ENCODE data around the gene NBEA.

The NBEA gene

DNA sequence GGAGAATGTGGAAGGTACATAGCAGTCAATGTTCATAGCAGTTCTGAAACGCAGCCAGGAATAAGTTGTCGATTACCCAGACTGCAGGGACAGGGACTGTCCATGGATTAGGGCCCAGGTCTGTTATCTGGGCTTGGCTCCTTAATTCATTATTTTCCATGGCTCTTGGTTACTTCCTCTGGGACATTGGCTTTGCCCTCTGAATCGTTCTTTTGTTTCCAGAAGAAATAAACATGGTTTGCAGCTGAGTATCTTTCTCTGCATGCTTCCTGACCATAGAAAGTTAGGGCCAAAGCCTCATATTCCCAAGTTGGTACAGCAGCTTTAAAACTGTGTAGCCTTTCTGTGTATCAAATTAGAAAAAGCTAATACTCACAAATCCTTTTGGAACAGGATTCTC, 656.2 kb downstream of the NBEA start:
- TF ChIP-seq, protein P1, sequence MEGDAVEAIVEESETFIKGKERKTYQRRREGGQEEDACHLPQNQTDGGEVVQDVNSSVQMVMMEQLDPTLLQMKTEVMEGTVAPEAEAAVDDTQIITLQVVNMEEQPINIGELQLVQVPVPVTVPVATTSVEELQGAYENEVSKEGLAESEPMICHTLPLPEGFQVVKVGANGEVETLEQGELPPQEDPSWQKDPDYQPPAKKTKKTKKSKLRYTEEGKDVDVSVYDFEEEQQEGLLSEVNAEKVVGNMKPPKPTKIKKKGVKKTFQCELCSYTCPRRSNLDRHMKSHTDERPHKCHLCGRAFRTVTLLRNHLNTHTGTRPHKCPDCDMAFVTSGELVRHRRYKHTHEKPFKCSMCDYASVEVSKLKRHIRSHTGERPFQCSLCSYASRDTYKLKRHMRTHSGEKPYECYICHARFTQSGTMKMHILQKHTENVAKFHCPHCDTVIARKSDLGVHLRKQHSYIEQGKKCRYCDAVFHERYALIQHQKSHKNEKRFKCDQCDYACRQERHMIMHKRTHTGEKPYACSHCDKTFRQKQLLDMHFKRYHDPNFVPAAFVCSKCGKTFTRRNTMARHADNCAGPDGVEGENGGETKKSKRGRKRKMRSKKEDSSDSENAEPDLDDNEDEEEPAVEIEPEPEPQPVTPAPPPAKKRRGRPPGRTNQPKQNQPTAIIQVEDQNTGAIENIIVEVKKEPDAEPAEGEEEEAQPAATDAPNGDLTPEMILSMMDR (conservative IDR thresholded peaks at IDR 0.05), result no peak
- no peak for TF ChIP-seq ZFX (IDR thresholded peaks at IDR 0.05)
- no peak overlapping the region for H3K27ac ChIP-seq

DNA sequence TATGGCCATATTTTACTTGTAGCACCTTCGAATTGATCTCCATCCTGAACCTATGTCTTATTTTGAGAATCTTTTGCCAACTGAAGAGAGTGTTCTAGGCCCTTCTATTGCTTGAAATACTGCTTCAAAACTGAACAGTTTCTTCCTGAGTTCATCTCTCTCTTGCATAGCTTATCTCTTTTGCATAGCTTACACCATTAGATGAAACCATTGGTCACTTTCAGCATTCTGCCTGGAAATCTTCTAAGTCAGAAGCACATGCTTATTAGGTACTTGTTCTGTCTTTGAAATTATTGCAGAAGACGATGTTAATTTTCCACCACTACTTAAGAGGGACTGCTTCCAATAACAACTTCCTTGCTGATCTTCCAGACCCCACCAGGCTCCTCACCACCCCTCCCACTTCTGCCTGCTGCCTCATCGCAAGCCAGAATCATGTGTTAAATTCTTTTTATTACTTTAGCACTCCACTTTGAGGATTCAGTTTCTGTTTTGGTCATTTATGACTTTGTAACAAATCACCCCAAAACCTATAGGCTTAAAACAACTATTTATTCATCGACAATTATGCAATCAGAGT, 656.8 kb downstream of the NBEA start:
- H3K27ac ChIP-seq, result no peak overlapping the region
- TF ChIP-seq ZFX (IDR thresholded peaks at IDR 0.05), result no peak
- TF ChIP-seq, protein P1 (conservative IDR thresholded peaks at IDR 0.05), result no peak

DNA sequence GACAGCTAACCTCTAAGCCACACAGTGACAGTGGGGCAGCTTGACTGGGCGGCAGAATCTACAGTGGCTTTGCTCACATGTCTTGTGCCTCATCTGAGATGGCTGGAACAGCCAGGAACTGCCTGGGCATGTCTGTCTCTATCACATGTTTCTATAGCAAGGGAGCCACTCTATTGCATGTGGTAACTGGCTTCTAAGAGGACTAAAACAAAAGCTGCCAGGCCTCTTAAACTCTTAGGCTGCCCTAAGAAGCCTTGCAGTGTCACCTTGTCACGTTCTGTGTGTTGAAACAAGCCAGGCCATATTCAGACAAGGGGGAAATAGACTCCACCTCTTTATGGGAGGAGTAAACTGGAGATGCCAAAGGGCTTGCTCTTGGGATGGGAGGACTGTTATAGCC, 657.3 kb downstream of the NBEA start:
- H3K27ac ChIP-seq, result no peak overlapping the region
- TF ChIP-seq, protein P1 (conservative IDR thresholded peaks at IDR 0.05), result no peak
- no peak for TF ChIP-seq ZFX (IDR thresholded peaks at IDR 0.05)

DNA sequence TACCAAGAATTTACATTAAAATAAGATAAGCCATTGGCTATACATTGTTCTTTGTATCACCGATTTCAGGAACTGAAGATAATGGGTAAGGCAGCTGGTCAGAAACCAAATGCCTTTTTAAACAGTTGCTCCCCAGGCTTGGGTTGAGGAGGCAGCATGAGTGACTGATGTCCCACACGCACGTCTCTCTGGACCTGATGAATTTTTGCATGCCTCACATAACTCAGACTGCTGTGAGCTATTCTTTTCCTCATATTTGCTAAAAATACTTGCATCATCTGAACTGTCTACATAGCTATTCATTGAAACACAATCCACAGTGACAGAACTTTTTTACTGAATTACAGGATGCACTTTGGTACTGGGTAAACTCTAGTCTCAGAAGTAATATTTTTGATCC, 658.1 kb downstream of the NBEA start:
- H3K27ac ChIP-seq, result no peak overlapping the region
- no peak for TF ChIP-seq ZFX (IDR thresholded peaks at IDR 0.05)
- TF ChIP-seq, protein P1 (conservative IDR thresholded peaks at IDR 0.05), result no peak

DNA sequence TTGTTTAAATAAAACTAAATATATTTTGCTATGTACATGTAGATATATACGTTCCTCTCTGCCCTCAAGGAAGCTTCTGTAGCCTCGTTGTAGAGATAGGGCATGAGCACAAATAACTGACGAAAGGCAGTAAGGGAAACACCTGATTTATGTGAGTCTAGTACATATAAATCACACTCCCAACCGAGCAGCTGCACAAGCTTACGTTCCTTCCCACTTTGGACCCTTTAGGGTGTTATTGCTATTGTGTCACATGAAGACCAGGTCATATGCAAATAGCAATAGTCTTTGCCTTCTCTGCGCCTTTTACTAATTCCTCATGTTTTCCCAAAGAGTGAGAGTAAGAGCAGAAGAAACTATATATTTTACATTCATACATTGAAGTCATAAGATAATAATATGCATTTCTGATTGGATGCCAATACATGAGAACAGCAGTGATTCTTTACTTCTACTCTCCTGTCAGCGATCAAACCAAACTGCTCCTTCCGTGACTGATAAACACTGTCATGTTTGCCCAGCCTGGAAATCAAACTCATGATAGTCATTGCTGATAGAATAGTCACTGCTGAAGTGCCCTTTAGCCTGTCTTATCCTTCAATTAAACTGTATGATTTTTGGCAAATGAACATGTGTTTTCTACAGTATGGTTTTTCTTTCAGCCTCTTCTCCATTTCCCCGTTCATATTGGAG, 661.7 kb downstream of the NBEA start:
- H3K27ac ChIP-seq, result no peak overlapping the region
- TF ChIP-seq, protein P1 (conservative IDR thresholded peaks at IDR 0.05), result no peak

DNA sequence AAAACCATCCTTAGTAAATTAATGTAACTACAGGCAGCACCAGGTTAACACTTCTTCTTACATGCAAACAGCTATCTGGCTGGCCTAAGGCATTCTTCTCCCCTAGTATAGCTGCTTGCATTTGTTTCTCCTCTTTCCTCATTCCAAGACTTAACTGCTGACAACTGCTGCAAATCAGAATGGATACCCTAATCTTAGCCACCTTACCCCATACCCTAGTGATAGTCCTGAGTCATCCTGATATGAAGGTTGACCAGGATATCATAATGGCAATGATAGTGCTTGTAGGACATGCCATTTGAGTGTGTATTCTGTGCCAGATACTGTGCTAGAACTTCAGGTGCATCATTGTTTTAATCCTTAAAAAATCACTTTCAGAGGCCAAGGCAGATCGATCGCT, 672.6 kb downstream of the NBEA start:
- TF ChIP-seq ZFX (IDR thresholded peaks at IDR 0.05), result no peak
- TF ChIP-seq, protein P1 (conservative IDR thresholded peaks at IDR 0.05), result no peak
- no peak overlapping the region for H3K27ac ChIP-seq

DNA sequence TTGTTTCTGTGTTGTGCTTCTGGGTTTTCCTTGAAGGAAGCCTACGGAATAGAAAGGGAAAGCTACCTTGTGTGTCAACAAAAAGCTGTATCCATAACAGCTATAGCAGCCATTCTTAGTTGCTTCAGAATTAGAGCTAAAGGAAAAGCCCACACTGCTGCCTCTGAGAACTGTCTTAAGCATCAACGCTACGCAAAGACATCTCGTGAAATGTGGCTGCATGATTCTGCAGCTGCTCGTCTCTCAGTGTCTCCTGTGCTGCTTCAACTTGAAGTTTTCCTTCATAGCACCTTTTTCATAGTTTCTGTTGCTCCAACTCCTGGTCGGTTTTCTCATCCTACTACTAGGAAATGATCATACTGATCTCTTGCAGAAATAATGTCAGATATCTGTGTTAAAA, 675.4 kb downstream of the NBEA start:
- no peak for TF ChIP-seq ZFX (IDR thresholded peaks at IDR 0.05)
- TF ChIP-seq, protein P1 (conservative IDR thresholded peaks at IDR 0.05), result no peak
- H3K27ac ChIP-seq, result no peak overlapping the region
